ENCODE measurements around the gene NMUR1.

Gene NMUR1

DNA sequence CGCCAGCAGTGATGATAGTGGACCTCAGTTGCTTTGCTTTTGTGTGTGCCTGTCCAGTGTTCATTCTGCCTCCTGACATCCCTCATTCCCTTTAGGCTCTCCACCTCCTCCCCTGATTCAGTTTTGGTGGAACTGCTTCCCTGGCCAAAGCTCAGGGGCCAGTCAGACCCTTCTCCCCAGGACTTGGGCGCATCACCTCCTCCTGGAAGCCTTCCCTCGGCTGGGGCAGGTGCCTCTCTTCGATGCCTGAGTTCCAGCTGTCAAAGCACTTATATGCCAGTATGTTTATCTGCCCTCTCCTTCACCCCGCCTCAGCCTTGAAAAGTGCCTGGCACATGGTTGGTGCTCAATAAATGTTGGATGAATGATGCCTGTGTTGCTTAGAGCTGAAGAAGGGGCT is 11.5 kb downstream of the NMUR1 start:
- TF ChIP-seq, protein P1, sequence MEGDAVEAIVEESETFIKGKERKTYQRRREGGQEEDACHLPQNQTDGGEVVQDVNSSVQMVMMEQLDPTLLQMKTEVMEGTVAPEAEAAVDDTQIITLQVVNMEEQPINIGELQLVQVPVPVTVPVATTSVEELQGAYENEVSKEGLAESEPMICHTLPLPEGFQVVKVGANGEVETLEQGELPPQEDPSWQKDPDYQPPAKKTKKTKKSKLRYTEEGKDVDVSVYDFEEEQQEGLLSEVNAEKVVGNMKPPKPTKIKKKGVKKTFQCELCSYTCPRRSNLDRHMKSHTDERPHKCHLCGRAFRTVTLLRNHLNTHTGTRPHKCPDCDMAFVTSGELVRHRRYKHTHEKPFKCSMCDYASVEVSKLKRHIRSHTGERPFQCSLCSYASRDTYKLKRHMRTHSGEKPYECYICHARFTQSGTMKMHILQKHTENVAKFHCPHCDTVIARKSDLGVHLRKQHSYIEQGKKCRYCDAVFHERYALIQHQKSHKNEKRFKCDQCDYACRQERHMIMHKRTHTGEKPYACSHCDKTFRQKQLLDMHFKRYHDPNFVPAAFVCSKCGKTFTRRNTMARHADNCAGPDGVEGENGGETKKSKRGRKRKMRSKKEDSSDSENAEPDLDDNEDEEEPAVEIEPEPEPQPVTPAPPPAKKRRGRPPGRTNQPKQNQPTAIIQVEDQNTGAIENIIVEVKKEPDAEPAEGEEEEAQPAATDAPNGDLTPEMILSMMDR (IDR thresholded peaks at IDR 0.05; ENCODE audit: low read length), result no peak
- no peak for TF ChIP-seq EZH2 (IDR thresholded peaks at IDR 0.05; ENCODE audit: borderline replicate concordance, low read length)

DNA sequence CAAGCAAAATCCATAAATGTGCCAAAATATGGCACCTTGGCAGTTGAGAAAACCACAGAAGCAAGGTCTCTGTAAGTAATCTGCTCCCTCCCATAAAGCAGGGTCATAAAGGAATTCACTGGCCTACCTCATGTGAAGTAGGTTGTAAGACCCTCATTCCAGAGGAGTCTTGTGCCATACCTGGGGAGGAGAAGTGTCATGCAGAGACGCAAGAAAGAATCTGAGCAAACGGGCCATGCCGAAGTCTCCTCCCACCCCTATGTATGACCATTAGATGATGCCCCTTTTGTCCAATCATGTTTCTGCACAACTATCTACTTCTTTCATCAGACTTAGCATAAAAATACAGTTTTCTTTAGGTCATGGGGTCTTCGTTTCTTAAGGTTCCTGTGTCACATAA is 14.6 kb downstream of the NMUR1 start:
- TF ChIP-seq EZH2 (IDR thresholded peaks at IDR 0.05; ENCODE audit: borderline replicate concordance, low read length), result no peak
- TF ChIP-seq, protein P1 (IDR thresholded peaks at IDR 0.05; ENCODE audit: low read length), result no peak
- Histone ChIP-seq H3K9me3 (ENCODE audit: low read length) (no peaks in the 10 kb centered on the region), H3K4me1 (ENCODE audit: insufficient read depth, low read length, severe bottlenecking) (peaks cover 25% of the 10 kb centered on the region), H3K4me3 (ENCODE audit: low read depth, low read length, poor library complexity, severe bottlenecking) (no peak overlapping the region), H3F3A (ENCODE audit: insufficient read depth, low read length) (no peaks in the 10 kb centered on the region), H2AFZ (ENCODE audit: low read length) (no peak overlapping the region), H3K36me3 (ENCODE audit: insufficient read depth, low read length) (no peaks in the 10 kb centered on the region), H3K27ac (ENCODE audit: low read depth, low read length, poor library complexity, severe bottlenecking) (no peak overlapping the region), H3K79me2 (ENCODE audit: insufficient read depth, low read length) (no peaks in the 10 kb centered on the region), H3K9me2 (ENCODE audit: low read depth, low read length) (no peaks in the 10 kb centered on the region), H4K20me1 (ENCODE audit: insufficient read depth, low read length) (no peaks in the 10 kb centered on the region), H3K27me3 (ENCODE audit: insufficient read depth, low read length) (no peaks in the 10 kb centered on the region), H3K4me2 (ENCODE audit: low read length) (no peak overlapping the region), H3K9ac (ENCODE audit: low read length) (no peak overlapping the region)

More for the DNA sequence above, 11.5 kb downstream of the NMUR1 start:
- no peak overlapping the region for H3K27ac ChIP-seq (ENCODE audit: low read depth, low read length, poor library complexity, severe bottlenecking)
- H3K4me2 ChIP-seq (ENCODE audit: low read length), result no peak overlapping the region
- peaks cover 16% of the 10 kb centered on the region for H3K4me1 ChIP-seq (ENCODE audit: insufficient read depth, low read length, severe bottlenecking)
- no peaks in the 10 kb centered on the region for H3K27me3 ChIP-seq (ENCODE audit: insufficient read depth, low read length)
- no peak overlapping the region for H3K9ac ChIP-seq (ENCODE audit: low read length)
- H2AFZ ChIP-seq (ENCODE audit: low read length), result no peak overlapping the region
- H3K4me3 ChIP-seq (ENCODE audit: low read depth, low read length, poor library complexity, severe bottlenecking), result no peak overlapping the region
- no peaks in the 10 kb centered on the region for H3K9me2 ChIP-seq (ENCODE audit: low read depth, low read length)
- no peaks in the 10 kb centered on the region for H3K79me2 ChIP-seq (ENCODE audit: insufficient read depth, low read length)
- no peaks in the 10 kb centered on the region for H3F3A ChIP-seq (ENCODE audit: insufficient read depth, low read length)
- H3K9me3 ChIP-seq (ENCODE audit: low read length), result no peaks in the 10 kb centered on the region
- H3K36me3 ChIP-seq (ENCODE audit: insufficient read depth, low read length), result no peaks in the 10 kb centered on the region
- no peaks in the 10 kb centered on the region for H4K20me1 ChIP-seq (ENCODE audit: insufficient read depth, low read length)

DNA sequence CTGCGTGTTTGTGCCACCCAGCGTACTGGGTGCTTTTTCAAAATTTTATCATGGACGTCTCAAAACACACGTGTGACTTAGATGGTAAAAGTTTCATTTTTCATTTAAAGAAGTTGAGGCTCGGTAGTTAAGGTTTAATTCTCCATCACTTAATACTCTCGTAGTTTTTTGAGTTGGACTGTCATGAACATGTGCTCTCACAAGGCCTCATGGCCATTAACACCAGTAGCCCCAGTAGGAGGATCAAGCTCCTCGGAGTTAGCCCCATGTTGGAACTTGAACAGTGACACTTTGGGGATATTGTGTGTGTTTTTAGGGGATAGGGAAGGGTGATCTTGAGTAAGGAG is 15.3 kb downstream of the NMUR1 start:
- Histone ChIP-seq H3K9me3 (ENCODE audit: low read length) (no peaks in the 10 kb centered on the region), H3K4me1 (ENCODE audit: insufficient read depth, low read length, severe bottlenecking) (peaks cover 25% of the 10 kb centered on the region), H3K9me2 (ENCODE audit: low read depth, low read length) (no peaks in the 10 kb centered on the region), H3K27me3 (ENCODE audit: insufficient read depth, low read length) (no peaks in the 10 kb centered on the region), H3K79me2 (ENCODE audit: insufficient read depth, low read length) (no peaks in the 10 kb centered on the region), H3K36me3 (ENCODE audit: insufficient read depth, low read length) (no peaks in the 10 kb centered on the region), H3K27ac (ENCODE audit: low read depth, low read length, poor library complexity, severe bottlenecking) (peak overlapping the region; percentile 67), H3K4me2 (ENCODE audit: low read length) (peak overlapping the region; percentile 91), H2AFZ (ENCODE audit: low read length) (no peak overlapping the region), H3K4me3 (ENCODE audit: low read depth, low read length, poor library complexity, severe bottlenecking) (peak overlapping the region; percentile 69), H3F3A (ENCODE audit: insufficient read depth, low read length) (no peaks in the 10 kb centered on the region), H3K9ac (ENCODE audit: low read length) (peak overlapping the region; percentile 87), H4K20me1 (ENCODE audit: insufficient read depth, low read length) (no peaks in the 10 kb centered on the region)
- TF ChIP-seq, protein P1 (IDR thresholded peaks at IDR 0.05; ENCODE audit: low read length), result no peak
- TF ChIP-seq EZH2 (IDR thresholded peaks at IDR 0.05; ENCODE audit: borderline replicate concordance, low read length), result no peak

All from OCI-LY1 (cell line).